HFFc6 (cell line): ENCODE data around the gene C1orf167. TPM values are rescaled to one million over a fixed set of nuclear protein-coding genes. Genes with fewer than 3 reads are reported as not detected.

Experiments used
- DNase-seq: peaks from one replicate; pipeline ENCODE4 v3.0.0-alpha.2; 2018
- H3K27ac Mint-ChIP-seq: 2 replicates; pipeline ENCODE4 v1.8.0; 2020; ENCODE audit warnings: mild to moderate bottlenecking, mixed read lengths
- H3K27me3 Mint-ChIP-seq: 2 replicates; pipeline ENCODE4 v1.8.0; 2021; ENCODE audit warnings: mild to moderate bottlenecking, moderate library complexity, mixed read lengths; ENCODE audit not compliant: insufficient read depth
- H3K36me3 Mint-ChIP-seq: 2 replicates; pipeline ENCODE4 v1.8.0; 2021; ENCODE audit warnings: low read depth, mixed read lengths
- H3K4me1 Mint-ChIP-seq: 2 replicates; pipeline ENCODE4 v1.8.0; 2020; ENCODE audit warnings: low read depth, mixed read lengths
- H3K4me3 Mint-ChIP-seq: 2 replicates; pipeline ENCODE4 v1.8.0; 2020; ENCODE audit warnings: mild to moderate bottlenecking, moderate library complexity, mixed read lengths
- H3K9me3 Mint-ChIP-seq: 2 replicates; pipeline ENCODE4 v1.8.0; 2020; ENCODE audit warnings: mild to moderate bottlenecking, mixed read lengths
- total RNA-seq, 6 experiments: library from RNA; stranded (reverse); fragmentation: NEBNext Ultra II Directional; extraction: Animal tissue kit (Norgen Biotek cat#: 25700); gene quantifications; 2 replicates in 1 of 6; 3 replicates in 5 of 6; pipeline ENCODE4 v1.2.3, GENCODE V29; 2021
- TF ChIP-seq, protein P1 (sequence below): fragments of 200-600 bp; sonication (generic); IDR thresholded peaks from 2 replicates; pipeline ENCODE4 v1.5.0; 2021; ENCODE audit warnings: antibody characterized with exemption, mild to moderate bottlenecking

C1orf167 gene
- total RNA-seq, 6 experiments from 2014 or later: 0.23 to 0.59 (median 0.38) TPM; not detected in 2

DNA sequence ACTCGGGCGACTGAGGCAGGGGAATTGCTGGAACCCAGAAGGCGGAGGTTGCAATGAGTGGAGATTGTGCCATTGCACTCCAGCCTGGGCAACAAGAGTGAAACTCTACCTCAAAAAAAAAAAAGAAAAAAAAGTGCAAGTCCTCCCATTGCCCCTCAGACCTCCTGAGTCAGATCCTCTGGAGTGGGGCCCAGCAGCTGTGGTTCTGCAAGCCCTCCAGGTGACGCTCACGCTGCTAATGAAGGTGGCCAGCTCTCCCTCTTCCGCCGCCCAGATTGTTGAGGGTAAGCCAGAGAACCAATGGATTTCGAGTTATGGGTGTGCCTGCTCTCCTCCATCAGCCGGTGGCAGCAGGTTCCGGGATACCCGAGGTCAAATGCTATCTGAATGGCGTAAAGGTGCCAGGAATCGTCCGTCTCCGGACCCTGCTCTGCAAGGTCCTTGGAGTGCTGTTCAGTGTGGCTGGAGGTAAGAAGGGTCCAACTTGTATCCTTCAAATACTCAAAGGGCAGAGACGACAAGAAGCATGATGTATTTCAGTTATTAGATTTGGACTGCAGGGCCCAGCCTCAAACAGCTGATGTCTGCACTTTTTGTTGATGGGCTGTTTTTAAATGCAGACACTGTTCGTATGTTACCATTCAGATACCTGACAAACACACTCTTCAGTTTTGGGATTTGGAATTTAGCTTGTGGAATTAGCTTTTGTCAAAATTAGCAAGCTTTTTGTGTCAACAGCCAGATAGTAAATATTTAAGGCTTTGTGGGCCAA is 61.6 kb downstream of the C1orf167 start:
- H3K4me3 Mint-ChIP-seq: no peak overlapping the region; the same call in 1 of the 2 replicates
- H3K27ac Mint-ChIP-seq: no peak overlapping the region
- TF ChIP-seq, protein P1, sequence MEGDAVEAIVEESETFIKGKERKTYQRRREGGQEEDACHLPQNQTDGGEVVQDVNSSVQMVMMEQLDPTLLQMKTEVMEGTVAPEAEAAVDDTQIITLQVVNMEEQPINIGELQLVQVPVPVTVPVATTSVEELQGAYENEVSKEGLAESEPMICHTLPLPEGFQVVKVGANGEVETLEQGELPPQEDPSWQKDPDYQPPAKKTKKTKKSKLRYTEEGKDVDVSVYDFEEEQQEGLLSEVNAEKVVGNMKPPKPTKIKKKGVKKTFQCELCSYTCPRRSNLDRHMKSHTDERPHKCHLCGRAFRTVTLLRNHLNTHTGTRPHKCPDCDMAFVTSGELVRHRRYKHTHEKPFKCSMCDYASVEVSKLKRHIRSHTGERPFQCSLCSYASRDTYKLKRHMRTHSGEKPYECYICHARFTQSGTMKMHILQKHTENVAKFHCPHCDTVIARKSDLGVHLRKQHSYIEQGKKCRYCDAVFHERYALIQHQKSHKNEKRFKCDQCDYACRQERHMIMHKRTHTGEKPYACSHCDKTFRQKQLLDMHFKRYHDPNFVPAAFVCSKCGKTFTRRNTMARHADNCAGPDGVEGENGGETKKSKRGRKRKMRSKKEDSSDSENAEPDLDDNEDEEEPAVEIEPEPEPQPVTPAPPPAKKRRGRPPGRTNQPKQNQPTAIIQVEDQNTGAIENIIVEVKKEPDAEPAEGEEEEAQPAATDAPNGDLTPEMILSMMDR: no peak
- H3K36me3 Mint-ChIP-seq: peaks cover 22% of the 10 kb centered on the region
- H3K4me1 Mint-ChIP-seq: peaks cover 25% of the 10 kb centered on the region
- no peaks in the 10 kb centered on the region; the same call in 1 of the 2 replicates for H3K27me3 Mint-ChIP-seq
- H3K9me3 Mint-ChIP-seq: no peaks in the 10 kb centered on the region
- no peak for DNase-seq

DNA sequence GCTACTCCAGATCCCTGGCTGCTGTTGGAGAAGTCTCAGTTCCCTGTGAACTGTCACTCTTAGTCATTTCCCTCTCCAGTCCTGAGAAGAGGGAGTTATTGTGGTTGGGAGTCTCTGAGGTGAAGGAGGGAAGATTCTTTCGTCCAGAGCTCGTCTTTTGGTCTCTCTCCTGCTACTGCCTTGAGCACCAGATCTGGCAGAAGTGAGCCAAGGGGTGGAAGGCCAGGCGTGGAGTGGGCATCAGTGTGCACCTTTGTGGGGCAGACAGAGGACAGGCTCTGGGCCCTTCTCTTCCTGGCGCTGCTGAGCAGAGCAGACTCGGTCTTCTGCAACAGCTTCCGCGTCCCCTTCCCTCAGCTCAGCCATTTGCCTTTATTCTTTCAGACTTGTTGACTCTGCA is 63.1 kb downstream of the C1orf167 start:
- H3K4me3 Mint-ChIP-seq: no peak overlapping the region
- TF ChIP-seq, protein P1: no peak
- H3K4me1 Mint-ChIP-seq: peaks cover 20% of the 10 kb centered on the region
- H3K27ac Mint-ChIP-seq: no peak overlapping the region
- no peaks in the 10 kb centered on the region for H3K9me3 Mint-ChIP-seq
- no peaks in the 10 kb centered on the region; the same call in 1 of the 2 replicates for H3K27me3 Mint-ChIP-seq
- no peak for DNase-seq
- peaks cover 10% of the 10 kb centered on the region for H3K36me3 Mint-ChIP-seq

DNA sequence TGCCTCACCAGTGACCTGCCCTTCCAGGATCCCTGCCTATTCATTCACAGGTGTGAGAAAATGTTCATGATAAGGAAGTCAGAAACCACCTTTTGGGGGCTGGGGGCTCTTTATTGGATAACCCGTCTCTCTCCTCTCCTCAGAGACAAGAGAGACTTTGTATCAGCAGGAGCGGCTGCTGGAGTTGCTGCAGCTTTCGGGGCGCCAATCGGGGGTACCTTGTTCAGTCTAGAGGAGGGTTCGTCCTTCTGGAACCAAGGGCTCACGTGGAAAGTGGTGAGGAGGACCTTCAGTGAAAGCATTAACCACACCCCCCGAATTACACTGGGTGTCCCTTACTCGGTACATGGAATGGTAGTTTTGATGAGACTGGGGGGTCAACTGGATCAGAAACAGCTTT is 65.0 kb downstream of the C1orf167 start:
- no peak for DNase-seq
- TF ChIP-seq, protein P1: no peak
- Mint-ChIP-seq H3K27me3 (no peaks in the 10 kb centered on the region; the same call in none of the 2 replicates), H3K4me1 (peaks cover 5% of the 10 kb centered on the region), H3K27ac (no peak overlapping the region), H3K36me3 (peaks cover 9% of the 10 kb centered on the region), H3K4me3 (no peak overlapping the region), H3K9me3 (no peaks in the 10 kb centered on the region)

DNA sequence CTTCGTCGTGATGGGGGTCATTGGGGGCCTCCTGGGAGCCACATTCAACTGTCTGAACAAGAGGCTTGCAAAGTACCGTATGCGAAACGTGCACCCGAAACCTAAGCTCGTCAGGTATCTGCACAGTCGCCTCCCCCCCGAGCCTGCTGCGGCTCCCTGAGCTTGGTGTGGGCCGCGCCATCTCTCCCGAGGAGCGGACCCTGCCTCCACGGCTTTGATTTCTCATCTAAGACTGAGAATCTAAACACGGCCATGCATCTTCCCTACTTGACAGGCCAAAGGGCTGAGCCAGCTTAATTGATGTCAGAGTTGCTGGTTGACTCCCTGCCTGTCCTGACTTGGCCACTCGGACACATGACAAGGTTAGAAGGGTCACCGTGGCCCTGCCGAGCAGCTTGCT is 66.5 kb downstream of the C1orf167 start:
- Mint-ChIP-seq H3K36me3 (peaks cover 9% of the 10 kb centered on the region), H3K27ac (no peak overlapping the region), H3K27me3 (no peaks in the 10 kb centered on the region; the same call in none of the 2 replicates), H3K9me3 (no peaks in the 10 kb centered on the region), H3K4me3 (no peak overlapping the region), H3K4me1 (no peaks in the 10 kb centered on the region)
- DNase-seq: no peak
- TF ChIP-seq, protein P1: no peak

DNA sequence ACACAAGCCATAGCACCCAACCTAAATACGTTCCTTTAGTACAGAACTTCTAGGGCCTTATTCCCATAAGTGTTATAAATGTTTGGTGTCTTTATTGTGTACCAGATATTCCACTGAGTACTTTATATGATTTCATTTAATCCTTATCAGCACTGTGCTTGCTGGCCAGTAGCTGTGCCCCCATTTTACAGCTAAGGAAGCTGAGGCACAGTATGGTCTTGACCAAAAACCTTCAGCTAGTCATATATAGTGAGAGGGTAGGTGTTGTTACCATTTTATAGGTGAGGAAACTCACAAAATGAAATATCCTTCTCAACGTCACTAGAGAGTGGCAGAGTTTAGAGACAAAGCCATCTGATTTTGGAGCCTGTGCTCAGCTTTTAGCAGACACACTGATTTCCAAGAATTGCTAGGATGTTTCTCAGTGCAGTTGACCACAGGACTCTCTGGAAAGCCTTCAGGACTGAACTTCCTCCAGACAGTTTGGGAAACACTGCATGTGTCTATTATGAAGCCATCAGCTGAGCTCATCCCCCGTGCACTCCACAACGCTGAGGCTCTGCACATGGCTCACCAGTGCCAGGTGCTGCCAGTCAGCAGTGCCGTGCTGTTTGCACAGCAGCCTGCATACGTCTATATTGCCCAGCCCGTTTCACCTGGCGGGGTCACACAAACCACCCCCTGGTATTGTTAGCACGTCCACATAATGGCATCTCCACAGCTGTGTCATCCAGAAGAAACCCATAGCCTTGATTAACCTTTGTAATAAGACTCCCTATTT is 70.1 kb downstream of the C1orf167 start:
- H3K27ac Mint-ChIP-seq: no peak overlapping the region
- TF ChIP-seq, protein P1: no peak
- H3K27me3 Mint-ChIP-seq: no peaks in the 10 kb centered on the region; the same call in none of the 2 replicates
- no peak overlapping the region for H3K4me3 Mint-ChIP-seq
- no peaks in the 10 kb centered on the region for H3K9me3 Mint-ChIP-seq
- DNase-seq: no peak
- H3K4me1 Mint-ChIP-seq: no peaks in the 10 kb centered on the region
- peaks cover 8% of the 10 kb centered on the region; the same call in 1 of the 2 replicates for H3K36me3 Mint-ChIP-seq
